Endothelial cell of umbilical vein (primary cell): ENCODE results near the gene RDH13. TPM values are rescaled to one million over a fixed set of nuclear protein-coding genes. Genes with fewer than 3 reads are reported as not detected.

Experiments
- BruUV-seq: library from RNA; stranded (reverse); fragments of 400-500 nt; replicated peaks from 2 replicates; lab custom pipeline; 2021; lab: Mats Ljungman, UMichigan
- CTCF ChIA-PET: fragments of 300-600, 350-600 bp; sonication (Branson Sonifier 250); formaldehyde crosslinking; loops from one replicate; lab custom pipeline; 2021; ENCODE audit warnings: antibody characterized with exemption, inconsistent platforms; lab: Charles Lee
- POLR2A ChIA-PET: fragments of 300-600, 350-600 bp; sonication (Branson Sonifier 250); formaldehyde crosslinking; loops from one replicate; lab custom pipeline; 2021; ENCODE audit warnings: antibody characterized with exemption, inconsistent platforms; lab: Charles Lee
- DNase-seq: peaks from one replicate; pipeline ENCODE4 v3.0.0-alpha.2; 2011; ENCODE audit warnings: low read depth, low spot score
- FAIRE-seq: peaks from 2 replicates; lab custom pipeline; 2011; peaks lifted over from hg19 to GRCh38; lab: Jason Lieb, UNC
- H2AFZ ChIP-seq: 2 replicates; pipeline ENCODE4 v1.6.0; 2012; ENCODE audit warnings: low read depth, low read length, control low read depth, inconsistent platforms
- H3K27ac ChIP-seq: 2 replicates; pipeline ENCODE4 v1.5.1; 2011; ENCODE audit warnings: low read depth, mild to moderate bottlenecking, control low read depth, low read length, moderate library complexity; ENCODE audit not compliant: insufficient read depth
- H3K27me3 ChIP-seq, 2 experiments: 2 replicates each; pipeline versions ENCODE4 v1.6.0 to v1.6.1; 2011; ENCODE audit warnings: low read length in 2 of 2, mixed read lengths in 1 of 2; ENCODE audit not compliant: control insufficient read depth in 2 of 2, insufficient read depth in 2 of 2
- H3K36me3 ChIP-seq, 2 experiments: 2 replicates in 1 of 2; 3 replicates in 1 of 2; pipeline ENCODE4 v1.5.1; 2011; ENCODE audit warnings: low read length in 2 of 2, mild to moderate bottlenecking in 1 of 2, moderate library complexity in 1 of 2; ENCODE audit not compliant: control insufficient read depth in 2 of 2, insufficient read depth in 2 of 2; ENCODE audit errors: extremely low read depth in 1 of 2
- H3K4me1 ChIP-seq: 3 replicates; pipeline ENCODE4 v1.5.1; 2011; ENCODE audit warnings: mild to moderate bottlenecking, low read length; ENCODE audit not compliant: control insufficient read depth, insufficient read depth; ENCODE audit errors: extremely low read depth
- H3K4me2 ChIP-seq: 2 replicates; pipeline ENCODE4 v1.6.1; 2011; ENCODE audit warnings: low read length, control low read depth, mixed read lengths; ENCODE audit not compliant: insufficient read depth
- H3K4me3 ChIP-seq, 3 experiments: fragments of 200-600 bp in 1 of 3; sonication (generic), shearing (Covaris generic) in 1 of 3; replicated peaks in 1 of 3; 2 replicates each; pipeline ENCODE4 v1.5.1; 2011 to 2016; ENCODE audit warnings: control low read depth in 3 of 3, low read length in 3 of 3, mild to moderate bottlenecking in 2 of 3, inconsistent platforms in 1 of 3, low read depth in 1 of 3, moderate library complexity in 1 of 3; ENCODE audit not compliant: insufficient read depth in 1 of 3
- H3K79me2 ChIP-seq: 2 replicates; pipeline ENCODE4 v1.6.0; 2012; ENCODE audit warnings: low read length, inconsistent platforms; ENCODE audit not compliant: control insufficient read depth, insufficient read depth
- H3K9ac ChIP-seq: replicated peaks from 2 replicates; pipeline ENCODE3; 2011; ENCODE audit warnings: low read length, control low read depth; ENCODE audit not compliant: insufficient read depth; ENCODE audit errors: extremely low read depth
- H3K9me1 ChIP-seq: replicated peaks from 3 replicates; pipeline ENCODE4 v1.6.0; 2011; ENCODE audit warnings: mild to moderate bottlenecking, low read length; ENCODE audit not compliant: control insufficient read depth, insufficient read depth; ENCODE audit errors: extremely low read depth
- H3K9me3 ChIP-seq: replicated peaks from 2 replicates; pipeline ENCODE4 v1.5.1; 2012; ENCODE audit warnings: low read length, inconsistent platforms; ENCODE audit not compliant: control insufficient read depth, insufficient read depth
- H4K20me1 ChIP-seq: replicated peaks from 2 replicates; pipeline ENCODE3; 2011; ENCODE audit warnings: mild to moderate bottlenecking, low read length; ENCODE audit not compliant: control insufficient read depth, insufficient read depth; ENCODE audit errors: extremely low read depth
- EZH2 ChIP-seq: IDR thresholded peaks from 2 replicates; pipeline ENCODE4 v1.6.1; 2012; ENCODE audit warnings: borderline replicate concordance, low read depth, mild to moderate bottlenecking, moderate library complexity, low read length, inconsistent platforms; ENCODE audit not compliant: severe bottlenecking
- FOS ChIP-seq: IDR thresholded peaks from 2 replicates; pipeline ENCODE4 v1.6.1; 2011; ENCODE audit warnings: mild to moderate bottlenecking, low read length, moderate library complexity, borderline replicate concordance; ENCODE audit not compliant: insufficient read depth
- GATA2 ChIP-seq: IDR thresholded peaks from 2 replicates; pipeline ENCODE4 v1.7.0; 2011; ENCODE audit warnings: low read depth, mild to moderate bottlenecking, moderate library complexity, mixed read lengths, low read length; ENCODE audit not compliant: insufficient read length, insufficient read depth
- JUN ChIP-seq: IDR thresholded peaks from 2 replicates; pipeline ENCODE4 v1.6.1; 2011; ENCODE audit warnings: borderline replicate concordance, low read depth; ENCODE audit not compliant: insufficient read length, insufficient read depth
- MYC ChIP-seq: IDR thresholded peaks from one replicate; pipeline ENCODE4 v1.6.1; 2011; ENCODE audit warnings: mild to moderate bottlenecking, low read depth, low read length
- POLR2A ChIP-seq: IDR thresholded peaks from 2 replicates; pipeline ENCODE4 v1.6.1; 2012; ENCODE audit warnings: low read depth, mild to moderate bottlenecking, control low read depth, low read length
- POLR2AphosphoS5 ChIP-seq: IDR thresholded peaks from 2 replicates; pipeline ENCODE4 v1.6.1; 2012; ENCODE audit warnings: low read depth, mild to moderate bottlenecking, control low read depth, low read length, moderate library complexity; ENCODE audit not compliant: insufficient read depth
- dilution Hi-C: fragments of 300-500 bp; cut with MboI; formaldehyde crosslinking; loops from one replicate; pipeline ENCODE4 v1.15.0; 2019; ENCODE audit warnings: low sequenced_read_pairs; ENCODE audit not compliant: extremely low pct_ligation_motif_present
- intact Hi-C: fragments of 100-400 bp; cut with micrococcal nuclease; formaldehyde crosslinking; loops from one replicate; pipeline ENCODE4 v1.10.0; 2022
- polyA plus RNA-seq, 4 experiments: library from polyadenylated mRNA; depleted of rRNA in 3 of 4; stranded (reverse) in 3 of 4; unstranded in 1 of 4; fragments of >200 nt; gene quantifications; 2 replicates each; pipeline versions ENCODE4 v1.2.1 to v1.2.3, GENCODE V29; 2011 to 2012; ENCODE audit warnings: missing spikeins in 1 of 4
- total RNA-seq: library from RNA; stranded (reverse); gene quantifications from 2 replicates; pipeline ENCODE4 v1.2.3, GENCODE V29; 2021
- TF ChIP-seq, protein P1 (sequence below): IDR thresholded peaks from 2 replicates; pipeline ENCODE4 v1.6.1; 2011; ENCODE audit not compliant: insufficient read depth, insufficient read length
- TF ChIP-seq, protein P2 (sequence below), 2 donors: IDR thresholded peaks; 1 replicate in 1 of 2; 2 replicates in 1 of 2; pipeline ENCODE4 v1.5.1; 2011; ENCODE audit warnings: low read length in 2 of 2, mild to moderate bottlenecking in 2 of 2, moderate library complexity in 2 of 2, control low read depth in 1 of 2, inconsistent platforms in 1 of 2, low read depth in 1 of 2; ENCODE audit not compliant: insufficient read depth in 1 of 2; ENCODE audit errors: extremely low read depth in 1 of 2

RDH13 gene
- total and polyA plus RNA-seq, 2 donors (not counting 3 experiments of a cell fraction or from before 2014, with no cell fraction given): 8.7 to 19.6 TPM

DNA sequence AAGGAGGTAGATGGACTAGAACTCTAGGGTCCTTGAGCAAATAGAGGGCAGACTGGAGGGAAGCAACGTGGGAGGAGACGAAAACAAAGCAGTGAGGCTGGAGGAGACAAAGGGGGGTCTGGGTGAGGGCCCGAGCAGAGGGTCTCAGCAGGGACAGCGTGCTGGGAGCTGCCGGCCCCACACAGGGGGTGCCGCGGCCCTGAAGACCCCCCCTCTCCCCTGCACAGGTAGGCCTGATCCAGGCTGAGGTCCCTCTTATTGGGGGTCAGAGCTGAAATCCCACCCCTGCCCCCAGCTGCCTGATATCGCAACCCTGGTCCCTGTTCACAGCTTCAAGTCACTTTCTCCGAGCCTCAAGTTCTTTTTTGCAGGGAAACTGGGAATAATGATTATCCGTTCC, 21.5 kb upstream of the RDH13 start:
- FAIRE-seq (no peak), DNase-seq (no peak)
- Histone ChIP-seq H3K9me1 (no peaks in the 10 kb centered on the region), H3K4me3 (no peak overlapping the region), H3K27ac (no peak overlapping the region), H4K20me1 (no peaks in the 10 kb centered on the region), H3K9me3 (no peaks in the 10 kb centered on the region), H2AFZ (no peak overlapping the region), H3K4me2 (no peak overlapping the region), H3K9ac (no peak overlapping the region), H3K79me2 (peaks cover 5% of the 10 kb centered on the region), H3K4me1 (peaks cover 36% of the 10 kb centered on the region), H3K36me3 (peaks cover 0 to under 1% of the 10 kb centered on the region in 2 experiments), H3K27me3 (peaks cover 0 to 3% of the 10 kb centered on the region in 2 experiments)
- intact Hi-C loops: loop anchor here (5.0 kb wide), 1 partner anchor 622 kb away; the partner anchor contains the start of gene LENG9
- ChIA-PET POLR2A (no interaction called here), CTCF (interaction anchor here (0.6 kb wide), 1 partner anchor 49 kb away, joined by 3 read pairs; no protein-coding TSS in a partner anchor)
- TF ChIP-seq EZH2: no peak
- dilution Hi-C loops: no loop called here
- no TSS peak for BruUV-seq

DNA sequence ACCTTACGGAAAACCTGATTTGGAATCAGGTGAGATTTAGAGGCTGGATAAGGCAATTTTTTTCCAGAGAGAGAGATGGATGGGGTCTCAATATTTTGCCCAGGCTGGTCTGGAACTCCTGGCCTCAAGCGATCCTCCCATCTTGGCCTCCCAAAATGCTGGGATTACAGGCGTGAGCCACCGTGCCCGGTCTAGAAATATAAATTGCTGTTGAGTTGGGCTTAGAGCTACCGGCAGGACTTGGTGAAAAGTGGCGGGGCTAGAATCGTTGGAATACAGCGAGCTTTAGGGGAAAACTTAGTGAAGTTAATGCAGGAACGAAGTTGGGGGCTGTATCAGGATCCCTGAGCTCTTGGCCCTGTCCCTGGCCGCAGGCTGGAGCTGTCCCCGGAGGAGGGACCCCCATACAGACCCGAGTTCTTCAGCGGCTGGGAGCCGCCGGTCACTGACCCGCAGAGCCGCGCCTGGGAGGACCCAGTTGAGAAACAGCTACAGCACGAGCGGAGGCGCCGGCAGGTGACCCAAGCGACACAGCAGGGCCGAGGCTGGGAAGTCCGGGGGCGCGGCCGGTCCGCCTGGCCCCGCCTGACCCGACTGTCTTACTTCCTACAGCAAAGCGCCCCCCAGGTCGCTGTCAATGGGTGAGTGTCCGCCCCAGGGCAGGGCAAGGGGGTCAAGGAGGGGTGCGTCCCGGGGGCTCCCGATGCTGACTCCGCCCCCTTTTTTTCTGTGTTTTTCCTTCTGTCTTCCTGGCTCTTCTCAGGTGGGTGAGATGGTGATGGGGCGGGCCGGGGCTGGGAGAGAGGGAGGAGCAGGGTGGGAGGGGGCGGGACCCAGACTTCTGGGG, 20.3 kb upstream of the RDH13 start:
- TF ChIP-seq, protein P1, sequence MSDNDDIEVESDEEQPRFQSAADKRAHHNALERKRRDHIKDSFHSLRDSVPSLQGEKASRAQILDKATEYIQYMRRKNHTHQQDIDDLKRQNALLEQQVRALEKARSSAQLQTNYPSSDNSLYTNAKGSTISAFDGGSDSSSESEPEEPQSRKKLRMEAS: no peak
- no peak for TF ChIP-seq MYC
- TF ChIP-seq POLR2A: no peak
- TF ChIP-seq, protein P2, sequence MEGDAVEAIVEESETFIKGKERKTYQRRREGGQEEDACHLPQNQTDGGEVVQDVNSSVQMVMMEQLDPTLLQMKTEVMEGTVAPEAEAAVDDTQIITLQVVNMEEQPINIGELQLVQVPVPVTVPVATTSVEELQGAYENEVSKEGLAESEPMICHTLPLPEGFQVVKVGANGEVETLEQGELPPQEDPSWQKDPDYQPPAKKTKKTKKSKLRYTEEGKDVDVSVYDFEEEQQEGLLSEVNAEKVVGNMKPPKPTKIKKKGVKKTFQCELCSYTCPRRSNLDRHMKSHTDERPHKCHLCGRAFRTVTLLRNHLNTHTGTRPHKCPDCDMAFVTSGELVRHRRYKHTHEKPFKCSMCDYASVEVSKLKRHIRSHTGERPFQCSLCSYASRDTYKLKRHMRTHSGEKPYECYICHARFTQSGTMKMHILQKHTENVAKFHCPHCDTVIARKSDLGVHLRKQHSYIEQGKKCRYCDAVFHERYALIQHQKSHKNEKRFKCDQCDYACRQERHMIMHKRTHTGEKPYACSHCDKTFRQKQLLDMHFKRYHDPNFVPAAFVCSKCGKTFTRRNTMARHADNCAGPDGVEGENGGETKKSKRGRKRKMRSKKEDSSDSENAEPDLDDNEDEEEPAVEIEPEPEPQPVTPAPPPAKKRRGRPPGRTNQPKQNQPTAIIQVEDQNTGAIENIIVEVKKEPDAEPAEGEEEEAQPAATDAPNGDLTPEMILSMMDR (IDR thresholded peaks at IDR 0.05; ENCODE audit: extremely low read depth in 1 of 2, insufficient read depth in 1 of 2, low read depth in 1 of 2, low read length in 2 of 2): no peak
- TF ChIP-seq EZH2: no peak
- no peak for TF ChIP-seq FOS
- no peak for TF ChIP-seq GATA2
- TF ChIP-seq POLR2AphosphoS5: no peak
- no peak for TF ChIP-seq JUN
- CTCF ChIA-PET: no interaction called here
- no peaks in the 10 kb centered on the region for H3K9me1 ChIP-seq
- POLR2A ChIA-PET: interaction anchor here (0.6 kb wide), 1 partner anchor 571 kb away, joined by 3 read pairs; the partner anchor contains the start of gene U2AF2
- no peaks in the 10 kb centered on the region for H3K9me3 ChIP-seq
- no peaks in the 10 kb centered on the region for H4K20me1 ChIP-seq
- no peak overlapping the region for H3K27ac ChIP-seq
- H3K9ac ChIP-seq: no peak overlapping the region
- no peak overlapping the region for H2AFZ ChIP-seq
- no peak overlapping the region for H3K4me2 ChIP-seq
- H3K36me3 ChIP-seq: no peaks in the 10 kb centered on the region
- H3K27me3 ChIP-seq: peaks cover 0 to 3% of the 10 kb centered on the region in 2 experiments
- dilution Hi-C loops: no loop called here
- no peak for DNase-seq
- BruUV-seq: no TSS peak
- peaks cover 3% of the 10 kb centered on the region for H3K79me2 ChIP-seq
- H3K4me3 ChIP-seq: no peak overlapping the region
- no peak for FAIRE-seq
- peaks cover 30% of the 10 kb centered on the region for H3K4me1 ChIP-seq
- intact Hi-C loops: loop anchor here (5.0 kb wide), 1 partner anchor 621 kb away; the partner anchor contains the start of gene LENG9
